ENCODE results near the gene LMO7. TPM values are rescaled to one million over a fixed set of nuclear protein-coding genes. Genes with fewer than 3 reads are reported as not detected.

Gene LMO7
- total RNA-seq, 1 experiment from 2014 or later, result 18.5 TPM

DNA sequence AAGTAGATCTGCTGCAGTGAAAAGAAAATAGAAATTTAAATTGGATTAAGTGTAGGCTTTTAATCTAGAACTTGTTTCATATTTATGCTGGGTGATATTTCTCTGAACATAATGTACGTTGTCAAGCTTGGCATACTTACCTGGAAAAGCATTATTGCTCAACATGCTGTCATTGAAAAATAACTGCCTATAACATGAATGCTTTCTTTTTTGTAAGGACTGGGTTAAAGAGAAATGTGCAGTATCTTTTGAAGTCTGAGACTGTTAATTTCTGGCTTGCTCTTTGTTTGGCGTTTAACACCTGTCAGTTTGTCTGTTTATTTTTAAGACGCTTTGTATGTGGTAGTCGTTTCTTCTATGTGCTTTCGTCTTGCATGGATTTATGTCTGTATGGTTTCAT lies 175.2 kb downstream of the LMO7 start:
- Mint-ChIP-seq H3K27ac (no peak overlapping the region), H3K36me3 (peaks cover 5% of the 10 kb centered on the region; the same call in 1 of the 2 replicates), H3K4me1 (peaks cover 20% of the 10 kb centered on the region), H3K9me3 (no peaks in the 10 kb centered on the region), H3K4me3 (no peak overlapping the region), H3K27me3 (ENCODE audit: low read depth) (no peaks in the 10 kb centered on the region)
- POLR2A ChIA-PET, result no interaction called here
- CTCF ChIA-PET, result no interaction called here
- DNase-seq (ENCODE audit: low spot score) (no peak), ATAC-seq (no peak)
- TF ChIP-seq SMAD4 (CRISPR knock-in tag; IDR thresholded peaks at IDR 0.05) (no peak), TCF7 (CRISPR knock-in tag; IDR thresholded peaks at IDR 0.05; ENCODE audit: low read depth) (no peak), RELA (CRISPR knock-in tag; IDR thresholded peaks at IDR 0.05; ENCODE audit: borderline replicate concordance) (no peak), ATF1 (CRISPR knock-in tag; IDR thresholded peaks at IDR 0.05) (no peak), FOXP1 (CRISPR knock-in tag; IDR thresholded peaks at IDR 0.05; ENCODE audit: borderline replicate concordance) (no peak), CREB1 (CRISPR knock-in tag; IDR thresholded peaks at IDR 0.05) (no peak), MYBL2 (CRISPR knock-in tag; IDR thresholded peaks at IDR 0.05) (no peak), ELF4 (CRISPR knock-in tag; IDR thresholded peaks at IDR 0.05; ENCODE audit: low read depth) (no peak)
- TF ChIP-seq, protein P1, sequence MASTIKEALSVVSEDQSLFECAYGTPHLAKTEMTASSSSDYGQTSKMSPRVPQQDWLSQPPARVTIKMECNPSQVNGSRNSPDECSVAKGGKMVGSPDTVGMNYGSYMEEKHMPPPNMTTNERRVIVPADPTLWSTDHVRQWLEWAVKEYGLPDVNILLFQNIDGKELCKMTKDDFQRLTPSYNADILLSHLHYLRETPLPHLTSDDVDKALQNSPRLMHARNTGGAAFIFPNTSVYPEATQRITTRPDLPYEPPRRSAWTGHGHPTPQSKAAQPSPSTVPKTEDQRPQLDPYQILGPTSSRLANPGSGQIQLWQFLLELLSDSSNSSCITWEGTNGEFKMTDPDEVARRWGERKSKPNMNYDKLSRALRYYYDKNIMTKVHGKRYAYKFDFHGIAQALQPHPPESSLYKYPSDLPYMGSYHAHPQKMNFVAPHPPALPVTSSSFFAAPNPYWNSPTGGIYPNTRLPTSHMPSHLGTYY (CRISPR knock-in tag; IDR thresholded peaks at IDR 0.05), result no peak
- TF ChIP-seq, protein P2, sequence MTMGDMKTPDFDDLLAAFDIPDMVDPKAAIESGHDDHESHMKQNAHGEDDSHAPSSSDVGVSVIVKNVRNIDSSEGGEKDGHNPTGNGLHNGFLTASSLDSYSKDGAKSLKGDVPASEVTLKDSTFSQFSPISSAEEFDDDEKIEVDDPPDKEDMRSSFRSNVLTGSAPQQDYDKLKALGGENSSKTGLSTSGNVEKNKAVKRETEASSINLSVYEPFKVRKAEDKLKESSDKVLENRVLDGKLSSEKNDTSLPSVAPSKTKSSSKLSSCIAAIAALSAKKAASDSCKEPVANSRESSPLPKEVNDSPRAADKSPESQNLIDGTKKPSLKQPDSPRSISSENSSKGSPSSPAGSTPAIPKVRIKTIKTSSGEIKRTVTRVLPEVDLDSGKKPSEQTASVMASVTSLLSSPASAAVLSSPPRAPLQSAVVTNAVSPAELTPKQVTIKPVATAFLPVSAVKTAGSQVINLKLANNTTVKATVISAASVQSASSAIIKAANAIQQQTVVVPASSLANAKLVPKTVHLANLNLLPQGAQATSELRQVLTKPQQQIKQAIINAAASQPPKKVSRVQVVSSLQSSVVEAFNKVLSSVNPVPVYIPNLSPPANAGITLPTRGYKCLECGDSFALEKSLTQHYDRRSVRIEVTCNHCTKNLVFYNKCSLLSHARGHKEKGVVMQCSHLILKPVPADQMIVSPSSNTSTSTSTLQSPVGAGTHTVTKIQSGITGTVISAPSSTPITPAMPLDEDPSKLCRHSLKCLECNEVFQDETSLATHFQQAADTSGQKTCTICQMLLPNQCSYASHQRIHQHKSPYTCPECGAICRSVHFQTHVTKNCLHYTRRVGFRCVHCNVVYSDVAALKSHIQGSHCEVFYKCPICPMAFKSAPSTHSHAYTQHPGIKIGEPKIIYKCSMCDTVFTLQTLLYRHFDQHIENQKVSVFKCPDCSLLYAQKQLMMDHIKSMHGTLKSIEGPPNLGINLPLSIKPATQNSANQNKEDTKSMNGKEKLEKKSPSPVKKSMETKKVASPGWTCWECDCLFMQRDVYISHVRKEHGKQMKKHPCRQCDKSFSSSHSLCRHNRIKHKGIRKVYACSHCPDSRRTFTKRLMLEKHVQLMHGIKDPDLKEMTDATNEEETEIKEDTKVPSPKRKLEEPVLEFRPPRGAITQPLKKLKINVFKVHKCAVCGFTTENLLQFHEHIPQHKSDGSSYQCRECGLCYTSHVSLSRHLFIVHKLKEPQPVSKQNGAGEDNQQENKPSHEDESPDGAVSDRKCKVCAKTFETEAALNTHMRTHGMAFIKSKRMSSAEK (CRISPR knock-in tag; IDR thresholded peaks at IDR 0.05; ENCODE audit: borderline replicate concordance), result no peak
- TF ChIP-seq, protein P3, sequence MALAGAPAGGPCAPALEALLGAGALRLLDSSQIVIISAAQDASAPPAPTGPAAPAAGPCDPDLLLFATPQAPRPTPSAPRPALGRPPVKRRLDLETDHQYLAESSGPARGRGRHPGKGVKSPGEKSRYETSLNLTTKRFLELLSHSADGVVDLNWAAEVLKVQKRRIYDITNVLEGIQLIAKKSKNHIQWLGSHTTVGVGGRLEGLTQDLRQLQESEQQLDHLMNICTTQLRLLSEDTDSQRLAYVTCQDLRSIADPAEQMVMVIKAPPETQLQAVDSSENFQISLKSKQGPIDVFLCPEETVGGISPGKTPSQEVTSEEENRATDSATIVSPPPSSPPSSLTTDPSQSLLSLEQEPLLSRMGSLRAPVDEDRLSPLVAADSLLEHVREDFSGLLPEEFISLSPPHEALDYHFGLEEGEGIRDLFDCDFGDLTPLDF (CRISPR knock-in tag; IDR thresholded peaks at IDR 0.05), result no peak
- TF ChIP-seq, protein P4, sequence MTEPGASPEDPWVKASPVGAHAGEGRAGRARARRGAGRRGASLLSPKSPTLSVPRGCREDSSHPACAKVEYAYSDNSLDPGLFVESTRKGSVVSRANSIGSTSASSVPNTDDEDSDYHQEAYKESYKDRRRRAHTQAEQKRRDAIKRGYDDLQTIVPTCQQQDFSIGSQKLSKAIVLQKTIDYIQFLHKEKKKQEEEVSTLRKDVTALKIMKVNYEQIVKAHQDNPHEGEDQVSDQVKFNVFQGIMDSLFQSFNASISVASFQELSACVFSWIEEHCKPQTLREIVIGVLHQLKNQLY (CRISPR knock-in tag; IDR thresholded peaks at IDR 0.05), result no peak

DNA sequence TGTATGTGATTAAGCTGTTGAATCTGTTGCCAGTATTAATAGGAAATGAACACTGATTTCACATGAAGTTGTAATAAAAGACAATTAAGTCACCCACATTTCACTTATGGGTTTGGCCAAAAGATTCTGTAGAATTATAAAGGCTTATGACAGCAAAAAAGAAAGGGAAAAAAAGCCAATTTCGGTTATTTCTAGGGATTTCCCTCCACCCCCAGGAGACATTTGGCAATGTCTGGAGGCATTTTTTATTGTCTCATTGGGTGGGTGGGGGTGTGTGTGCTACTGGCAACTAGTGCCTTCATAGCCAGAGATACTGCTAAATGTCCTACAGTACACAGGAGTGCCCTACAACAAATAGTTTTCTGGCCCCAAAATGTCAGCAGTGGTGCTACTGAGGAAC lies 175.7 kb downstream of the LMO7 start:
- POLR2A ChIA-PET, result no interaction called here
- TF ChIP-seq NFE2L1 (CRISPR knock-in tag; IDR thresholded peaks at IDR 0.05), result no peak
- TF ChIP-seq GABPB1 (CRISPR knock-in tag; IDR thresholded peaks at IDR 0.05), result no peak
- TF ChIP-seq, protein P4 (CRISPR knock-in tag; IDR thresholded peaks at IDR 0.05), result no peak
- TF ChIP-seq TP53 (CRISPR knock-in tag; IDR thresholded peaks at IDR 0.05), result no peak
- TF ChIP-seq, protein P5, sequence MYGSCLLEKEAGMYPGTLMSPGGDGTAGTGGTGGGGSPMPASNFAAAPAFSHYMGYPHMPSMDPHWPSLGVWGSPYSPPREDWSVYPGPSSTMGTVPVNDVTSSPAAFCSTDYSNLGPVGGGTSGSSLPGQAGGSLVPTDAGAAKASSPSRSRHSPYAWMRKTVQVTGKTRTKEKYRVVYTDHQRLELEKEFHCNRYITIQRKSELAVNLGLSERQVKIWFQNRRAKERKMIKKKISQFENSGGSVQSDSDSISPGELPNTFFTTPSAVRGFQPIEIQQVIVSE (CRISPR knock-in tag; IDR thresholded peaks at IDR 0.05; ENCODE audit: borderline replicate concordance), result no peak
- no peak for TF ChIP-seq ETV6 (CRISPR knock-in tag; IDR thresholded peaks at IDR 0.05)
- no peak for TF ChIP-seq NR2C2 (CRISPR knock-in tag; IDR thresholded peaks at IDR 0.05)
- TF ChIP-seq, protein P6, sequence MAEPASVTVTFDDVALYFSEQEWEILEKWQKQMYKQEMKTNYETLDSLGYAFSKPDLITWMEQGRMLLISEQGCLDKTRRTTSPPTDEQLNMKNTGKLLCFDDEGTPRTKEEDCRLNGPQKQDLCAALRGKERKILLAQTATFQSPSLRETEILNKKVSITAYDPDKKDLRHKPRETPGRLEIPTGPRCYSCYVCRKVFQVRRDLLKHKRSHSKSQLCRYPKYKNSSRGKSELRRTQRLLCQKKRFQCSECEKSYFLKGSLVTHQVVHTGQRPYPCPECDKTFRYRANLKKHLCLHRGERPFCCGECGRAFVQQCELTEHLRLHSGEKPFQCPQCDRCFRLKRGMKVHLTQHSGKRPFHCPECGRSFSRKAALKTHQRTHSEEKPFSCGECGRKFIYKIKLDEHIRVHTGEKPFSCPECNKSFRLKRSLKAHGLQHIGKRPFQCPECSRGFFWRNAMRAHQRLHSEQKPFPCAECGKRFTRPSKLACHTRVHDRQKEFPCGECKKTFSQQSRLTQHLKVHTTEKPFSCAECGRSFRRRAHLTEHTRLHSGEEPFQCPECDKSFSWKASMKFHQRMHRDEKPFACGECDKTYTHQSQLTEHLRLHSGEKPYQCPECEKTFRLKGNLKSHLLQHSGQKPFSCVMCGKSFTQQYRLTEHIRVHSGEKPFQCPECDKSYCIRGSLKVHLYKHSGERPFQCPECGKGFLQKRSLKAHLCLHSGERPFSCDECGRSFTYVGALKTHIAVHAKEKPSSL (CRISPR knock-in tag; conservative IDR thresholded peaks at IDR 0.05), result no peak
- no peak for TF ChIP-seq ESRRA (CRISPR knock-in tag; IDR thresholded peaks at IDR 0.05; ENCODE audit: borderline replicate concordance)
- TF ChIP-seq, protein P7, sequence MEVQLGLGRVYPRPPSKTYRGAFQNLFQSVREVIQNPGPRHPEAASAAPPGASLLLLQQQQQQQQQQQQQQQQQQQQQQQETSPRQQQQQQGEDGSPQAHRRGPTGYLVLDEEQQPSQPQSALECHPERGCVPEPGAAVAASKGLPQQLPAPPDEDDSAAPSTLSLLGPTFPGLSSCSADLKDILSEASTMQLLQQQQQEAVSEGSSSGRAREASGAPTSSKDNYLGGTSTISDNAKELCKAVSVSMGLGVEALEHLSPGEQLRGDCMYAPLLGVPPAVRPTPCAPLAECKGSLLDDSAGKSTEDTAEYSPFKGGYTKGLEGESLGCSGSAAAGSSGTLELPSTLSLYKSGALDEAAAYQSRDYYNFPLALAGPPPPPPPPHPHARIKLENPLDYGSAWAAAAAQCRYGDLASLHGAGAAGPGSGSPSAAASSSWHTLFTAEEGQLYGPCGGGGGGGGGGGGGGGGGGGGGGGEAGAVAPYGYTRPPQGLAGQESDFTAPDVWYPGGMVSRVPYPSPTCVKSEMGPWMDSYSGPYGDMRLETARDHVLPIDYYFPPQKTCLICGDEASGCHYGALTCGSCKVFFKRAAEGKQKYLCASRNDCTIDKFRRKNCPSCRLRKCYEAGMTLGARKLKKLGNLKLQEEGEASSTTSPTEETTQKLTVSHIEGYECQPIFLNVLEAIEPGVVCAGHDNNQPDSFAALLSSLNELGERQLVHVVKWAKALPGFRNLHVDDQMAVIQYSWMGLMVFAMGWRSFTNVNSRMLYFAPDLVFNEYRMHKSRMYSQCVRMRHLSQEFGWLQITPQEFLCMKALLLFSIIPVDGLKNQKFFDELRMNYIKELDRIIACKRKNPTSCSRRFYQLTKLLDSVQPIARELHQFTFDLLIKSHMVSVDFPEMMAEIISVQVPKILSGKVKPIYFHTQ (CRISPR knock-in tag; IDR thresholded peaks at IDR 0.05), result no peak
- TF ChIP-seq ZNF423 (CRISPR knock-in tag; IDR thresholded peaks at IDR 0.05), result no peak

More for the DNA sequence above, 175.7 kb downstream of the LMO7 start:
- H3K4me3 Mint-ChIP-seq, result no peak overlapping the region
- no peak overlapping the region for H3K27ac Mint-ChIP-seq
- H3K36me3 Mint-ChIP-seq, result peaks cover 5% of the 10 kb centered on the region; the same call in 1 of the 2 replicates
- CTCF ChIA-PET, result no interaction called here
- H3K4me1 Mint-ChIP-seq, result peaks cover 16% of the 10 kb centered on the region
- H3K9me3 Mint-ChIP-seq, result no peaks in the 10 kb centered on the region
- no peak for DNase-seq (ENCODE audit: low spot score)
- H3K27me3 Mint-ChIP-seq (ENCODE audit: low read depth), result no peaks in the 10 kb centered on the region
- no peak for ATAC-seq

Data from WTC11 (cell line).